Activated CD4-positive, alpha-beta T cell treated with anti-CD3 and anti-CD28 coated beads, Interleukin-2, Interleukin-6, amounts not matched to agents 100 ng/mL and 50 ng/mL, durations not matched to agents 16 hours and 8 hours (primary cell): ENCODE data around the gene SUCNR1.
A peak's percentile ranks its signal among the peaks of the same experiment; 100 is the strongest.
"Not testable (repeated sequence)": the region's sequence is repeated elsewhere in the genome, so short reads cannot be mapped to it uniquely, and the experiment has no call there.

Source experiments
- DNase-seq: peaks from one replicate; pipeline ENCODE4 v3.0.0-alpha.2; 2020

SUCNR1 gene, protein sequence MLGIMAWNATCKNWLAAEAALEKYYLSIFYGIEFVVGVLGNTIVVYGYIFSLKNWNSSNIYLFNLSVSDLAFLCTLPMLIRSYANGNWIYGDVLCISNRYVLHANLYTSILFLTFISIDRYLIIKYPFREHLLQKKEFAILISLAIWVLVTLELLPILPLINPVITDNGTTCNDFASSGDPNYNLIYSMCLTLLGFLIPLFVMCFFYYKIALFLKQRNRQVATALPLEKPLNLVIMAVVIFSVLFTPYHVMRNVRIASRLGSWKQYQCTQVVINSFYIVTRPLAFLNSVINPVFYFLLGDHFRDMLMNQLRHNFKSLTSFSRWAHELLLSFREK

DNA sequence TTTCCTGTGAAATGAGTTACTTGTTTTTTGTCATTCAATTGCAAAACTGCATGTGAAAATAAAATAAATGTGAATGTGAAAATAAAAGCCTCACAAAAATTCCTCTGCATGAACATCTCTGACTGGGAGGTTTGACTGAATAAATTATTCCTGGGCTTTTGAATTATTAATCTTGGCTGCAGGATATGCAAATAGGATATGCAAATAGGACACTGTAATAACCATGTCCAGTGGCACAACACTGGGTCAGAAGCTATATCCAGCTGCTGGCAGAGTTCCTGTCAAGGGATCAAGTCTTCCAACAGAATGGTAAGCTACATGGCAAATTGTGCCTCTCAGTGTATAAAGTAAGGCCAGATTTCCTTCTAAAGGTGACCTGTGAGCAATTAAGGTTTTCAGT is at the start of gene SUCNR1:
Gene SUCNR1 (plus strand): TSS at position 246 of the 400 bp plus-strand sequence. CDS start 6,250 bp downstream, outside the sequence.
- no peak for DNase-seq

DNA sequence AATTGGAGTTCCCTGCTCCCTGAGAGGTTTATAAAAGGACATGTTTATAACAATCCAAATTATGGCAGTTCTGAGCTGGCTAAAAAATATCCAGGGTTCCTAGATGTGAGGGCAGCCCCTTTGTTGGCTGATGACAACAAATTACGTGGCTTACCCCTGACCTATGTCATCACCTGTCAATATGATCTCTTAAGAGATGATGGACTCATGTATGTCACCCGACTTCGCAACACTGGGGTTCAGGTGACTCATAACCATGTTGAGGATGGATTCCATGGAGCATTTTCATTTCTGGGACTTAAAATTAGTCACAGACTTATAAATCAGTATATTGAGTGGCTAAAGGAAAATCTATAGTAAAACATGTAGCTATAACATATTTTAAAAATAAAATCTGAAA is 45.6 kb upstream of the SUCNR1 start:
- no peak for DNase-seq

DNA sequence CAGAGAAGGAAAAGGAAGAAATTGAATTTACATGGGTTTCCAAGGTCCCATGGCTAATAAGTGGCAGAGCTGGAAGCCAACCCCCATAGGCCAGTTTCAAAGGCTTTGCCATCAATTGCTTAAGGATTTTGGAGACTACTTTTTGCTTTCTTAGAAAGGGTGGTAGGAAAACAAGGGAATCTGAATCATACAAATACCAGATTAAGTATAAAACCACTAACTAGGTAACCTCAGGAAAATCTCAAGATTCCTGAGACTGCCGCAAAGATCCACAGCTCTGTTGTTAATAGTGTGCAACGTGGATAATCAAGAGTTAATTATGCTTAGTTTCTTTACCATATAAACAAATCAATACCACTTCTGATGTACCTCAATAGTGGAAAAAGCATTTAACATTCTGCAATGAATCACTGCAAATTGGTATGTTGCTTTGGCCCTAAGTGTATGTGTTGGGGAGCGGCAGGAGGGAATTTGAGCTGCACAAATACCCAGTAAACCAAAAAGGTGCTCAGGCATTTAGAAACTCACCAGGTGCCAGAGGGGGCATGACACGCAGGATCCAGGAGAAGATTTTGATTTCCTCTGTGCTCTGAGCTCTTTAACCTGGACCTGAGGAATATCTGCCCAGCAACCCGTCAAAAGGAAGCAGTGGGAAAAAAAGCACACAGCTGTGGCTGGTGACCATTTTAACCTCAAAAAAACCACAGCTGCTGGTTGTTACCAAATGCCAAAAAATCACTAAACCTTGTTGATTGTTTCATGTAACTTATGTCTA is 37.5 kb upstream of the SUCNR1 start:
- DNase-seq: no peak

DNA sequence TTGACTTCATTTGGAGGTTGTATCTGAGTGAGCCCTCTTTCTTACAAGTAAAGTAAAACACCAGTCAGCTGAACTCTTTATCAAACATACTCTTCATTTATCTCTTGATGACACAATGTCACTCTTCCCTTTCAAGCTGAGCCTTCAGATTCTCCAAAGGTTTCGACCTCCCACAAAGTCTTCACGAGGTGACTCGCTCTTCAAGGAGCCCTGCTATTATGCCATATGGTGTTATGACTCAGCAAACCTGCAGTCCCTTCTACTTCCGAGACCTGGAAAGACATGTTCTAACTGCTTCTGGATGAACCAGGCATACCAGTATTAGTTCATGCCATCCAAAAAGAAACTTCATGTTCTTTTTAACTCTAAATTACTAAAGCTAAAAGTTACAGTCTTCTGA is 36.4 kb upstream of the SUCNR1 start:
- no peak for DNase-seq

DNA sequence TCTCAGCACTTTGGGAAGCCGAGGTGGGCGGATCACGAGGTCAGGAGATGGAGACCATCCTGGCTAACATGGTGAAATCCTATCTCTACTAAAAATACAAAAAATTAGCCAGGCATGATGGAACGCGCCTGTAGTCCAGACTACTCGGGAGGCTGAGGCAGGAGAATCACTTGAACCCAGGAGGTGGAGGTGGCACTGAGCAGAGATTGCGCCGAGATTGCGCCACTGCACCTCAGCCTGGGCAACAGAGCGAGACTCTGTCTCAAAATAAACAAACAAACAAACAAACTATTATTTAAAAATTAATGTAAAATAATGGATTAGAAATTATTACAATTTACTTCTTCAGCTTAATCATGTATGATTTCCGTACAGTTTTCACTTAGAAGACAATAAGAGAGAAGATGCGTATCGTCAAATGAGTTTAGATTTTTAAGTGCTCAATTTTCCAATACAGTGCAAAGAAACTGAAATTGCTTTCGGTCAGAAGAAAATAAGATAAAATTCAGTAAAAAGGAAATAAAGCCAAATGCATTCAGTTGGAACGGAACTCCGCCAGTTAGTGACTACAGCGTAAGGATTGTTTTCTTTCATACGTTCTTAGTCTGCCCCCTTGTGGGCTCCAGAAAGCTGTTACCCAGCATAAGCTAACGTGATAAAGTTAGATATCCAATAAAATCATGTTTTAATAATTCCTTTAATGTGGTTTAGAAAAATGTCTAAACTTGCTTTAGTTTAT is 34.7 kb upstream of the SUCNR1 start:
- DNase-seq: peak; percentile 56

DNA sequence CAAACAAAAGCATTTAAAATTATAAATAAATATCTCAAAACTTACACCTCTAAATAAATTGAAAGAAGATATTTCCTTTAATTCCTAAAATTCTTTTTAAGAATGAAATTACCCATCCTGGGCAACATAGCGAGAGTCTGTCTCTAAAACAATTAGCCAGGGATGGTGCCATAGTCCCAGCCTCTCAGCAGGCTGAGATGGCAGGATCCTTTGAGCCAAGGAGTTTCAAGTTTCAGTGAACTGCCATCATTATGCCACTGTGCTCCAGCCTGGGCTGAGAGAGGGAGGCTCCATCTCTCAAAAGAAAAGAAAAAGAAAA is 34.2 kb upstream of the SUCNR1 start:
- no peak for DNase-seq

DNA sequence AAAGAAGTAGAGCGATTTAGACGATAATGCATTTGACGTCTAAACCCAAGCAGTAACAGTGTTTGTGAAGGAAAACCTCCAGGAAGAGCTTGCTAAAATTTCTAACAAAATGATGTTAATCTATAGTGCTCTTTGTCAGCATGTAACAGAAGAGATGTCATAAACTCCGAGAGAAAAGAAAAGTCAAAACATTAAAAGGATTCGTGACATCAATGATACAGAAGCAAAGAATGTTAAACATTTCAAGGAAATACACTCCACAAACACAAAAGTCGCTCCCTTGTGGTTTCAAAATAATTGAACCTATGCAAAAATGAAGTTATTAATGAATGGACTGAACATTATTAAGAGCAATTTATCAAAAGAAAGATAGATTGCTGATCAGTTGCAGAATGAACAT is 31.6 kb upstream of the SUCNR1 start:
- no peak for DNase-seq

DNA sequence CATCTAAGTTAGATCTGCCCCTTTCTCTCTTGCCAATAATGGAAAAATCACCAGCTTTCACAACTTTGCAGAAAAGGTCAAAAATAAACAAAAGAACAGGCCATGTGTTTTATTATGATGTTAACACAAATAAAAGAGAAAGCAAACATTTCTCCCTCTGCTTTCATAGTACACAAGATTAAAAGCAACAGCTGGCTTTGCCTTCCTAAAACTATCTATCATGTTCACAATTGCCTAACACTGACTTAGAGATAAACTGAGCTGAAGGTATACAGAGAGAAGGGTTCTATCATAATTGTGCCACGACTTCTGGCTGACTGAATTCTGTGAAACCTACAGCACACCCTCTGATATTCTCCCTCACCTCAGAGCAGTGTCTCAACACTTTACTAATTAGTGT is 30.2 kb upstream of the SUCNR1 start:
- DNase-seq: no peak

DNA sequence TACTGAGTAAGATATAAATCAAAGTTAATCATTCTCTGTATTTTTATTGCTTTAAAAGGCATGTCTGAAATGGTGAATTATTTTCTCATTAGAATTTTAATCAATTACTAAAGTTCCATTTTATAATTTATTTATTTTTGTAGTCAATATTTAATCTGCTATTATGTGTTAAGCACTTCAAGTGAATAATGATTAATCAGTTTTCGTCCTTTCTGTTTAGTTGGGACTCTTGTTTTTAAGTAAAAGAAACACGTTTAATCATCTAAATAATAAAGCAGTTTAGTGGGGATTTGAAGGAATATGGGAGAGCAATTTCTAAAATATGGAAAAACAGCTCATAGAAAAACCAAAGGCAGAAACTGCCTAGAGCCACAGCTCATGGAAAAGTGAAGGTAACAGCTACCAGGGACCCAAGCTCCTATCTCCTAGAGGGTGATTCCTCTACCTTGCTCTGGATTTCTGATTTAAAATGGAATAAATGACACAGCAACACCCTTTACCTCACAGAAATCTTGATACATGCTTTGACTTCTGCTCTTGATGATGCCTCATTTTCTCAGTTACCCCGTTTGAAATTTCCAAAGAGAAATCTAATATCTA is 28.0 kb upstream of the SUCNR1 start:
- DNase-seq: no peak

DNA sequence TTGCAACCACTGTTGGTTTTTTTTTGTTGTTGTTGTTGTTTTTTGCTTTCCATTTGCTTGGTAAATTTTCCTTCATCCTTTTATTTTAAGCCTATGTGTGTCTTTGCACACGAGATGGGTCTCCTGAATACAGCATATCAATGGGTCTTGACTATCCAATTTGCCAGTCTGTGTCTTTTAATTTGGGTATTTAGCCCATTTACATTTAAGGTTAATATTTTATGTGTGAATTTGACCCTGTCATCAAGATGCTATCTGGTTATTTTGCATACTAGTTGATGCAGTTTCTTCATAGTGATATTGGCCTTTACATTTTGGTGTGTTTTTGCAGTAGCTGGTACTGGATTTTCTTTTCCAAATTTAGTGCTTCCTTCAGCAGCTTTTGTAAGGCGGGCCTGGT is 23.4 kb upstream of the SUCNR1 start:
- not testable (repeated sequence) for DNase-seq

DNA sequence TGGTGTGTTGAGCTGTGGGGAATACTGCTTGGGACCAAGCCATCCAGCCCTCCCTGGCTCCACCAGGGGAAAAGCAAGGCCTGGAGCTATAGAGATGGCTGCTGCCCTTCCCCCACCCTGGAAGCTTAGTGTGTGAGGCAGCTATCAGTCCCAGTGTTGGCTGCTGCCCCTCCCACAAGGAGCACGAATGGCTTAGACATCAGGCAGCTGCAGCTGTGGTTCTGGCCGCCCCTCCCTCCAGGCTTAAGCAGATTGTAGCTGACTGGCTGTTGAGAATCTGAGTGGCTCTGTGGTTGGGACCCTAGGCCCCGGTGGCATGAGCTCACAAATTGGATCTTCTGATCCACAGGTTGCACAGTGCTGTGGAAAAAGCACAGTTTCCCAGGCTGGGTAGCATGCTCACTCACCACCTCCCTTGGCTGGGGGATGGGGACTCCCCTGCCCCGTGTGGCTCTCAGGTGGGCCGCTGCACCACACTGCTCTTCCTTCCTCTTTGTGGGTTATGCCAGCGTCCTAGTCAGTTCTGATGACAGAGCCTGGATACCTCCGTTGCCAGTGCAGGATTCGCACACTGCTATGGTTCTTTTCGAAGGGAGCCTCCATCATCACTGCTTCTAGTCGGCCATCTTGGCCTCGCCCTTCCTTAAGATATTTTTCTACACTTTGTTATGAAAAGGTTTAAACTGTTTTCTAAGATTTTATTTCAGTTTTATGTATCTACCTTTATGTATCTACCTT is 21.2 kb upstream of the SUCNR1 start:
- no peak for DNase-seq

DNA sequence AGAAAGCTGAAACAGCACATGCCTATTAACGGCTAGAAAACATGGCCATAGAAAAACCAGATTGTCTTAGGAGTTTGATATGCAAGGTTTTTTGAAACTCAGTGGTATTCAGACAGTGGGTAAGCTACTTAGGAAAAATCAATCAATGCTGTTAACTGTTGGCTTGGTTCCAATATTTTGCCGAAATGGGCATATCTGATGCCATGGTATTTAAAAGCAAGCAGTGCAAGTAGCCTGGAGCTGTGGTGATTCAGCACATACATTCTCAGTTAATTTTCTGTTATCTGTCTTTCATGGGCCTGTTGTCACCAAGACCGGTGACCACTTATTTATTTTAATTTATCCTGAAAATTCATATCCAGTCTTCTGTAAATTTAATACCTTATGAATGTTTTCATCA is 17.3 kb upstream of the SUCNR1 start:
- no peak for DNase-seq

DNA sequence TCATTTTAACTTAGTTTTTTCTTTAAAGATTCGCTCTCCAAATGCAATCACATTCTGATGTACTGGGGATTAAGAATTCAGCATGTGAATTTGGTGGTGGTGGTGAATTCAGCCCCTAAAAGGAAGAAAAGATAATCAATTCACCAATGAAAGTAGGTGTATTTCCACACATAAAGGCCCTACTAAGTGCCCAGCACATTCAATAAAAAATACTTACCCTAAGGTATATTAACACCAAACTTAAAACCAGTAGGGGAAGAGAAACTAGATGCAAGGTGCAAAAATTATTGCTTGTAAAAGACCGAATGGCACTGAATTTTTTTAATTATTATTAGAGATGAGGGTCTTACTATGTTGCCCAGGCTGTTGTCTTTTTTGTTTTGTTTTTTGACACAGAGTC is 16.8 kb upstream of the SUCNR1 start:
- no peak for DNase-seq

DNA sequence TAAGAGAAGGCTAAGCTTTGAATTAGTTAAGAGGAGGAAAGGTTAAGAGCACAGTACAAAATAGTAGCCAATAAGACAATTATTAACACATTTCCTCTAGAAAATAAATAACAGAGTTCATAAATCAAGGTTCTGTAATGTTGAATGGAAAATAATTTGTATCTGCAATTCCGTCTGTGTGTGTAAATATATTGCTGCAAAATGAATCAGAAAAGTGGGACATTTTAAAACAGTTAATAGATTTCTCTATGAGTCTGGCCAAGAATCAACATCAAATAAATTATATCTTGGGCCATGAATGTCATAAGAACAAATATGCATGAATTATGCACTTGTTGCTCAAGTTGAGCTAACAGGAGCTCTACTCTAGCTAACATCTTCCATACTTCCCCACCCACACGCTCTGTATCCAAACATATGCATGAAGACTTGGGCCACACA is 14.2 kb upstream of the SUCNR1 start:
- DNase-seq: no peak

DNA sequence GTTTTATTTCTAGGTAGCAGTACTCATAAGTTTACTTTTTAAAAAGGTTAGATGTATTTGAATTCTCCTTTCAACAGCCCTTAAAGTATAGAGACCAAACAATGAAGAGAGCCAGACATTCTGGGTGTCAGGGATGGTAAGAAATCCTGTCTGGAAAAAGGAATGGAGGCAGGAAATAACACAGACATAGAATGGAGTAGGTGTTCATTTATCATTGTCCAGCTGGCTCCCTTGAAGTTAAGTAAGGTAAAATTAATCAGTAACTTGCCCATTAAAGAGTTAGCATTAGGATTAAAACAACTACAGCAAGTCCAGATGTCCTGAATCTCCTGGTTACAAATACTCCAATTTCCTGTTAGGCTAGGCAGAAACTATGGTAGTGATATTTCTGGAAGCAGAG is 13.5 kb upstream of the SUCNR1 start:
- DNase-seq: no peak

DNA sequence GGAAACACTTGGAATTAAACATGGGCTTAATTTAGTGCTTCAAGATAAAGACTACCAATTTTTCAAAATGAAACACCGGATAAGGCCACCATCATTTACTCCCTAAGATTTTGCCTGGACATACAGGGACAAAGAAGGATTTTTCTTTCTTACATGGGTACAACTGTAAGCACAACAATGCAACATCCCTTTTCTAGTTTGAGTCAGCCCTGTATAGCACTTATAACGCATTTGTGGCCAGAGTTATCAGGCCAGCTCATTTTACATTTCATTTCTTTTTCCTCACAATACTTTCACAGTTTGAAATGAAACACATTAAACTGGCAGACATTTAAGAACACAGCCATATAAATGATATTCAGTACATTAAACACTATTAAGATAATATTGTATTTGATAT is 9.8 kb upstream of the SUCNR1 start:
- no peak for DNase-seq

DNA sequence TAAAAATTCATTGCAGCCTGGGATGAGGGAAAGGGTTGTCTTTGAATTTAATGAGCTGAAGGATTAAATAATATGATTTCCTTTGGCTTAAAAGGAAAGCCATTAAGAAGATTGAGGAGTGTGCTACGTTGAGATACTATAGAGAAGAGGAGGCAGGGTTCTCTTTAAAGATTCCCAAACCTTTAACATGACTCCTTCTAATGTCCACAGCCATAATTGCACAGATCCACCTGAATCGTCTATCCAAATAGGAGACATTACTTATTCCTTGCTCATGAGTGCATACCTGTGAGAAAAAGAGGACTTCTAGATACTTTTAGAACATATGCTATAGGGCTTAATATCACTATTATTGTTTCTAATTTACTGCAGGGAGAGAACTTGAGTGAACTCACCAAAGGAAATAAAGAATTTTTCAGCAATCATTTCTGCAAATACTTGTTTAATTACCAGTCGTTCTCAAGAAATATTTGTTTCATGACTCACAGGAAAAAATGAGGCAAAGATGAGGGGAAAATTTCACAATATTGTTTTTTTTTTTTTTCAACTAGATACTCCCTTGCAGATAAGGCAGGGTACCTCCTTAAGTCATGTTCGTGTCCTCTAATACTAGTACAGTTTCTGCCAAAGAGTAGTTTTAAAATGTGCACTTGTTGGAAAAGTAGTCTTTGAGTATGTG is 8.9 kb upstream of the SUCNR1 start:
- DNase-seq: no peak

DNA sequence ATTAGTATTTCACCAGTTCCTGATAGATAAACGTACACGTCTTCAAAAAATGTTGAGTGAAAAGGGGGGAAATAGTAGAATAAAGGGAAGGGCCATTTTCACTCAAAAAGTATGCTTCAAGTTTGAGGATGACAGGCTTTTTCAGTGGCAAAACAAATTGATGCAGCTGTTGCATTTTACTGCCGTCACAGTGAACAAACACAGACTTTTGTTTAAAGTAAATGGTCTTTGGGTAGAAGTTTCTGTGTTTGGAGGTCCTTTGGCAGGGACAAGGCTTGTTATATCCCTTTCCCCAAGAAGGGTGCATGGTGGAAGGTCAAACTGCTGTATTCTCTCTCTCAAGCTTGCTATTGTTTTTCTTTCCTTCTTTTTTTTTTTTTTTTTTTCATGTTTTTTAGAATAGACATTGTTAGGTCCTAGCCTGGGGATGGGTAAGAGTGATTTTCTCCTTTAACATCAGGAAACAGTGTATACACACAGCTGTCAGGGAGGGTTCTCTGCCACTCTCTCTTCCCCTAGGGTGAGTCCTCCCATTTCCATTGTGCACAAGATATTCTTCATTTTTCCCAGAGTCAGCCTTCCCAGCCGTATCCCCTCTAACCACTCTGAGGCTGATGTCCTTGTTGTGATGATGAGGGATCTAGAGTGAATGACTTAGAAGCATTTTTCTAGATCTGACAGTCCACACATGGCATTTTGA is 6.6 kb upstream of the SUCNR1 start:
- DNase-seq: no peak

DNA sequence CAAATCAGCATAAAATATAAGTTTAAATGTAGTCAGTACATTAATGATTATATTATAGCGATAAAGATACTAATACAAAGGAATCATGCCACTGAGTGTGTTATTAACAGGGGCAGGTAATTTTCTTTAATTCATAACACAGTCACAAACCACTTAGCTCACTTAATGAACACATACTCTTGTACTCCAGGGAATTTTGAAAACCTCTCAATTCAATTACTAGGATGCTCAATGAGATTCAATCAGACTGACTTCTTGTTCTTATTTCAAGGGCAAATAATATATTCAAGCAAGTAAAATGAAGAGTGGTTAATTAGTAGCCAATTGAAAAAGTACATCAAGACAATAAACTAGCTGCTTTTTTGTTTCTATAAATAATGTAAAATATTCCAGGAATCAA is 5.8 kb upstream of the SUCNR1 start:
- DNase-seq: no peak

DNA sequence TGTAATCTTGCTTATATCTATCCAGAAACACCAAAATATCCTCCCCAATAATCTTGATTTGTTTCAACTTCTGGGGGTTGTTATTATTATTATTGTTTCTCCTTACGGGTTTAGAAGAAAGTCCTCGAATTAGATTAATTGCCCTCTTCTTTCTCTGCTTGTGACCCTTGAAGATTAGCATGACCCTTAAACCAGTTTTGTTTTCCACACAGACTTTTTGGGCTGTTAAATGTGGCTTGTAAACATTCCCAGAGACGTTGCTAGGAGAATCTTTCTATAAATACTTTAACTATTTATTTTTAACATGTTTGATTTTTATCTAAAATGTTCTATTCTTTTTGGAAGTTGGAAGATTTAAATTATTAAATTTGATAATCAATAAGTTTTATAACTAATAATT is 4.3 kb upstream of the SUCNR1 start:
- no peak for DNase-seq

DNA sequence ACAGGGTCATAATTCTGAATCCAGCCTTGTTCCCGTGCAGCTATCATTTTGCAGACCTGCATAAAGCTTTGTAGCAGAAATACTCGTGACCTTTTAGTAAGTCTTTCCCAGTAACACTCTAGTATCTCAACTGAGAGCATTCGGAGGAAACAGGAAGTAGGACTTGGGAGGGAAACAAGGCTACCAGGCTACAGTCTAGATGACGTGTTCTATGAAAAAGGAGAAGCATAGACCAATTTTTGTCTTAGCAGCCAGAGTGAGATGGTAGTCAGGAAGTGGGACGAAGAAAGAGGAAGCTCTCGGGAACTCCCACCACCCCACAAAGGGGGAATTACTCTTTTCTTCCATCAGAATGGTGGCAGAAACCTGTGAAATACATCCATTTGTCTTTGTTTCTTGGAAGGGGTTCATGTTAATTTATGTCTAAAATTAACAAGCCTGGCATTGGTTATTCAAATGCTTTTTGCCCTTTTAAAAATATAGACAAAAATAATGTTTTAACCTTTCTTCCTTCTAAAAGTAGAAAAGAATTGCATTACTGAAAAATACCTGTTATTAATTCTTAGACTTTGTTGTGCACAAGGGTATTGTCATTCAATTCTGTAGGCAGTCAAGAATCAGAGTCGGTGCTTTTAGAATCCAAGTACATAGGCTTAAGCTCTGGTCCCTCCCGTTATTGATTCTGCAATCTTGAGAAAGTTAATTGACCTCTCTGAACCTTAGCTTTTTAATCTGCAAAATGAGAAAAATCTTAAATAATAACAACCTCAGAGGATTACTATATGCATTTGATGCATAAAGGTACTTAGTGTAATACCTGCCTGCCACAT is 1.6 kb upstream of the SUCNR1 start:
- DNase-seq: peak; percentile 11
